ENCODE results near the gene NFE2L3. TPM values are rescaled to one million over a fixed set of nuclear protein-coding genes. Genes with fewer than 3 reads are reported as not detected.

The NFE2L3 gene
- total and polyA plus RNA-seq, 9 of the 15 experiments (the other 6 are each of a cell fraction or from before 2014, with no cell fraction given), result 2.9 to 16.9 (median 12.4) TPM

DNA sequence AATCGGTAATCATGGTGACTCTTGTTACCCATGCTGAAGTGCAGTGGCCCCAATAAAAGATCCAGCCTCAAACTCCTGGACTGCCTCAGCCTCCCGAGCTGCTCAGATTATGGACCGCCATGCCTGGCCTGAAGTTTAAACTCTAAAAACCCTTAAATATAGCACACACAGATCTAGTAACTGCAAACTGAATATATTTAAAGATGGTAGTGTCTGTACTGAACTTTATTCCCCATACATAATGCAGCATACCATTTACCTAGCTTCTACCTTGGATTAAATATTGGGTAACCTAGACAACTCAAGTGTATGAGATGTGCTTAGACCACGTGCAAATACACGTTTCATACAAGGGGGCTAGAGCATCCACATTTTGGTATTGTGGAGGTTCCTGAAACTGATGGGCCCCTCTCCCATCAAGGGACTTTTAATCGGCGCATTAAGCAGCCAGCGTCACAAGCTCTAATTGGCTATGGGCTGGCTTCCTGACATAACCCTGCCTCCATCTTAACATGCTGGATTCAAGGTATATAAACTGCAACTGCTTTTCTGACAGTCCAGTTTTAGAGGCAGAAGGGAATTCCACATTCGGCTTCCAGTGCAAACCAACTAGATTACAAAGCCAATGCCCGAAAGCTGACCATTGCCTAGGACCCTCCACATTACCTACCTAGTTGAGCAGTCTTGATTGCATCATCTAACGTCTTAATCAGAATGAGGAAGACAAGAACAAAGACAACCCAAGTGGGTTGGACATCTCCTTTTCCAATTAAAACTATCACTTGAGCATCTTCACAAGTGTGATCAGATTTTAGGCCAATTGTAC is 35.6 kb downstream of the NFE2L3 start (continued):
- TF ChIP-seq, protein P1, sequence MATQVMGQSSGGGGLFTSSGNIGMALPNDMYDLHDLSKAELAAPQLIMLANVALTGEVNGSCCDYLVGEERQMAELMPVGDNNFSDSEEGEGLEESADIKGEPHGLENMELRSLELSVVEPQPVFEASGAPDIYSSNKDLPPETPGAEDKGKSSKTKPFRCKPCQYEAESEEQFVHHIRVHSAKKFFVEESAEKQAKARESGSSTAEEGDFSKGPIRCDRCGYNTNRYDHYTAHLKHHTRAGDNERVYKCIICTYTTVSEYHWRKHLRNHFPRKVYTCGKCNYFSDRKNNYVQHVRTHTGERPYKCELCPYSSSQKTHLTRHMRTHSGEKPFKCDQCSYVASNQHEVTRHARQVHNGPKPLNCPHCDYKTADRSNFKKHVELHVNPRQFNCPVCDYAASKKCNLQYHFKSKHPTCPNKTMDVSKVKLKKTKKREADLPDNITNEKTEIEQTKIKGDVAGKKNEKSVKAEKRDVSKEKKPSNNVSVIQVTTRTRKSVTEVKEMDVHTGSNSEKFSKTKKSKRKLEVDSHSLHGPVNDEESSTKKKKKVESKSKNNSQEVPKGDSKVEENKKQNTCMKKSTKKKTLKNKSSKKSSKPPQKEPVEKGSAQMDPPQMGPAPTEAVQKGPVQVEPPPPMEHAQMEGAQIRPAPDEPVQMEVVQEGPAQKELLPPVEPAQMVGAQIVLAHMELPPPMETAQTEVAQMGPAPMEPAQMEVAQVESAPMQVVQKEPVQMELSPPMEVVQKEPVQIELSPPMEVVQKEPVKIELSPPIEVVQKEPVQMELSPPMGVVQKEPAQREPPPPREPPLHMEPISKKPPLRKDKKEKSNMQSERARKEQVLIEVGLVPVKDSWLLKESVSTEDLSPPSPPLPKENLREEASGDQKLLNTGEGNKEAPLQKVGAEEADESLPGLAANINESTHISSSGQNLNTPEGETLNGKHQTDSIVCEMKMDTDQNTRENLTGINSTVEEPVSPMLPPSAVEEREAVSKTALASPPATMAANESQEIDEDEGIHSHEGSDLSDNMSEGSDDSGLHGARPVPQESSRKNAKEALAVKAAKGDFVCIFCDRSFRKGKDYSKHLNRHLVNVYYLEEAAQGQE (IDR thresholded peaks at IDR 0.05; ENCODE audit: borderline replicate concordance), result no peak
- TF ChIP-seq, protein P1 (CRISPR knock-in tag; IDR thresholded peaks at IDR 0.05; ENCODE audit: low read depth), result no peak
- TF ChIP-seq NCOA4 (IDR thresholded peaks at IDR 0.05; ENCODE audit: partially characterized antibody), result no peak
- TF ChIP-seq ZKSCAN3 (CRISPR knock-in tag; IDR thresholded peaks at IDR 0.05), result no peak
- no peak for TF ChIP-seq ZNF232 (CRISPR knock-in tag; IDR thresholded peaks at IDR 0.05)
- no peak; the same call in 1 of the 2 replicates for TF ChIP-seq EGR1 (conservative IDR thresholded peaks at IDR 0.05)
- TF ChIP-seq ZNF274 (IDR thresholded peaks at IDR 0.05; ENCODE audit: borderline replicate concordance, low read depth, low read length), result no peak
- TF ChIP-seq, protein P2, sequence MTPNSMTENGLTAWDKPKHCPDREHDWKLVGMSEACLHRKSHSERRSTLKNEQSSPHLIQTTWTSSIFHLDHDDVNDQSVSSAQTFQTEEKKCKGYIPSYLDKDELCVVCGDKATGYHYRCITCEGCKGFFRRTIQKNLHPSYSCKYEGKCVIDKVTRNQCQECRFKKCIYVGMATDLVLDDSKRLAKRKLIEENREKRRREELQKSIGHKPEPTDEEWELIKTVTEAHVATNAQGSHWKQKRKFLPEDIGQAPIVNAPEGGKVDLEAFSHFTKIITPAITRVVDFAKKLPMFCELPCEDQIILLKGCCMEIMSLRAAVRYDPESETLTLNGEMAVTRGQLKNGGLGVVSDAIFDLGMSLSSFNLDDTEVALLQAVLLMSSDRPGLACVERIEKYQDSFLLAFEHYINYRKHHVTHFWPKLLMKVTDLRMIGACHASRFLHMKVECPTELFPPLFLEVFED (CRISPR knock-in tag; conservative IDR thresholded peaks at IDR 0.05), result peak; percentile 89
- TF ChIP-seq, protein P3, sequence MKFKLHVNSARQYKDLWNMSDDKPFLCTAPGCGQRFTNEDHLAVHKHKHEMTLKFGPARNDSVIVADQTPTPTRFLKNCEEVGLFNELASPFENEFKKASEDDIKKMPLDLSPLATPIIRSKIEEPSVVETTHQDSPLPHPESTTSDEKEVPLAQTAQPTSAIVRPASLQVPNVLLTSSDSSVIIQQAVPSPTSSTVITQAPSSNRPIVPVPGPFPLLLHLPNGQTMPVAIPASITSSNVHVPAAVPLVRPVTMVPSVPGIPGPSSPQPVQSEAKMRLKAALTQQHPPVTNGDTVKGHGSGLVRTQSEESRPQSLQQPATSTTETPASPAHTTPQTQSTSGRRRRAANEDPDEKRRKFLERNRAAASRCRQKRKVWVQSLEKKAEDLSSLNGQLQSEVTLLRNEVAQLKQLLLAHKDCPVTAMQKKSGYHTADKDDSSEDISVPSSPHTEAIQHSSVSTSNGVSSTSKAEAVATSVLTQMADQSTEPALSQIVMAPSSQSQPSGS (CRISPR knock-in tag; IDR thresholded peaks at IDR 0.05), result no peak
- peak; percentile 70 for TF ChIP-seq E2F8 (IDR thresholded peaks at IDR 0.05; ENCODE audit: low read depth, partially characterized antibody)
- TF ChIP-seq MAFK (IDR thresholded peaks at IDR 0.05; ENCODE audit: low read length), result no peak
- TF ChIP-seq, protein P4, sequence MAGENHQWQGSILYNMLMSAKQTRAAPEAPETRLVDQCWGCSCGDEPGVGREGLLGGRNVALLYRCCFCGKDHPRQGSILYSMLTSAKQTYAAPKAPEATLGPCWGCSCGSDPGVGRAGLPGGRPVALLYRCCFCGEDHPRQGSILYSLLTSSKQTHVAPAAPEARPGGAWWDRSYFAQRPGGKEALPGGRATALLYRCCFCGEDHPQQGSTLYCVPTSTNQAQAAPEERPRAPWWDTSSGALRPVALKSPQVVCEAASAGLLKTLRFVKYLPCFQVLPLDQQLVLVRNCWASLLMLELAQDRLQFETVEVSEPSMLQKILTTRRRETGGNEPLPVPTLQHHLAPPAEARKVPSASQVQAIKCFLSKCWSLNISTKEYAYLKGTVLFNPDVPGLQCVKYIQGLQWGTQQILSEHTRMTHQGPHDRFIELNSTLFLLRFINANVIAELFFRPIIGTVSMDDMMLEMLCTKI (IDR thresholded peaks at IDR 0.05; ENCODE audit: partially characterized antibody), result no peak
